Fibroblast of lung (primary cell): Measurements from ENCODE around the gene GPR143. TPM values are rescaled to one million over a fixed set of nuclear protein-coding genes. Genes with fewer than 3 reads are reported as not detected.
A peak's percentile ranks its signal among the peaks of the same experiment; 100 is the strongest.

ENCODE experiments used
- DNase-seq, 2 donors: peaks; one replicate each; pipeline versions ENCODE4 v3.0.0 to v3.0.0-alpha.2; 2010; ENCODE audit warnings: low read depth in 2 of 2
- H2AFZ ChIP-seq: 2 replicates; pipeline ENCODE4 v1.5.1; 2012; ENCODE audit warnings: low read length, control low read depth, inconsistent platforms
- H3K27ac ChIP-seq: 2 replicates; pipeline ENCODE4 v1.5.1; 2011; ENCODE audit warnings: low read length, control low read depth; ENCODE audit not compliant: insufficient read depth
- H3K27me3 ChIP-seq: 2 replicates; pipeline ENCODE4 v1.5.1; 2011; ENCODE audit warnings: mild to moderate bottlenecking, low read length; ENCODE audit not compliant: control insufficient read depth, insufficient read depth
- H3K36me3 ChIP-seq: 2 replicates; pipeline ENCODE4 v1.5.1; 2011; ENCODE audit warnings: low read length; ENCODE audit not compliant: control insufficient read depth, insufficient read depth
- H3K4me1 ChIP-seq: 2 replicates; pipeline ENCODE4 v1.5.1; 2011; ENCODE audit warnings: low read length; ENCODE audit not compliant: control insufficient read depth, insufficient read depth; ENCODE audit errors: extremely low read depth
- H3K4me2 ChIP-seq: 2 replicates; pipeline ENCODE4 v1.5.1; 2011; ENCODE audit warnings: low read length, control low read depth; ENCODE audit not compliant: insufficient read depth; ENCODE audit errors: extremely low read depth
- H3K4me3 ChIP-seq, 4 experiments: fragments of 200-600 bp in 1 of 4; sonication (generic) in 1 of 4; replicated peaks in 1 of 4; 2 replicates each; pipeline ENCODE4 v1.5.1; 2011 to 2016; ENCODE audit warnings: low read length in 4 of 4, low read depth in 3 of 4, mild to moderate bottlenecking in 3 of 4, control low read depth in 2 of 4, inconsistent platforms in 1 of 4, mixed read lengths in 1 of 4; ENCODE audit not compliant: insufficient read depth in 1 of 4; ENCODE audit errors: control extremely low read depth in 1 of 4
- H3K79me2 ChIP-seq: 2 replicates; pipeline ENCODE4 v1.5.1; 2012; ENCODE audit warnings: mild to moderate bottlenecking, low read length, inconsistent platforms; ENCODE audit not compliant: control insufficient read depth, insufficient read depth
- H3K9ac ChIP-seq: 2 replicates; pipeline ENCODE4 v1.5.1; 2011; ENCODE audit warnings: mild to moderate bottlenecking, low read length, control low read depth; ENCODE audit not compliant: insufficient read depth
- H3K9me3 ChIP-seq: 2 replicates; pipeline ENCODE4 v1.5.1; 2012; ENCODE audit warnings: low read depth, low read length; ENCODE audit not compliant: control insufficient read depth, insufficient read depth
- H4K20me1 ChIP-seq: 2 replicates; pipeline ENCODE4 v1.5.1; 2011; ENCODE audit warnings: low read length; ENCODE audit not compliant: control insufficient read depth, insufficient read depth; ENCODE audit errors: extremely low read depth
- EZH2 ChIP-seq: IDR thresholded peaks from 2 replicates; pipeline ENCODE4 v1.5.1; 2012; ENCODE audit warnings: low read length, control low read depth, mild to moderate bottlenecking; ENCODE audit errors: missing control alignments
- polyA plus RNA-seq, 2 donors: library from polyadenylated mRNA; depleted of rRNA in 1 of 2; stranded (reverse) in 1 of 2; unstranded in 1 of 2; fragments of >200 nt; gene quantifications; 2 replicates each; pipeline ENCODE4 v1.2.1, GENCODE V29; 2011 to 2012; ENCODE audit warnings: missing spikeins in 1 of 2
- total RNA-seq: library from RNA; depleted of rRNA; stranded (reverse); fragments of >200 nt; gene quantifications from 2 replicates; pipeline ENCODE4 v1.2.1, GENCODE V29; 2014
- TF ChIP-seq, protein P1 (sequence below), 2 donors: IDR thresholded peaks in 1 of 2; conservative IDR thresholded peaks in 1 of 2; 1 replicate in 1 of 2; 2 replicates in 1 of 2; pipeline ENCODE4 v1.5.1; 2011 to 2012; ENCODE audit warnings: low read length in 2 of 2, control low read depth in 1 of 2, inconsistent platforms in 1 of 2, low read depth in 1 of 2, mild to moderate bottlenecking in 1 of 2

Gene GPR143
- total and polyA plus RNA-seq, 2 donors (not counting 1 experiment from before 2014, with no cell fraction given): 0.07 TPM; not detected in 1

DNA sequence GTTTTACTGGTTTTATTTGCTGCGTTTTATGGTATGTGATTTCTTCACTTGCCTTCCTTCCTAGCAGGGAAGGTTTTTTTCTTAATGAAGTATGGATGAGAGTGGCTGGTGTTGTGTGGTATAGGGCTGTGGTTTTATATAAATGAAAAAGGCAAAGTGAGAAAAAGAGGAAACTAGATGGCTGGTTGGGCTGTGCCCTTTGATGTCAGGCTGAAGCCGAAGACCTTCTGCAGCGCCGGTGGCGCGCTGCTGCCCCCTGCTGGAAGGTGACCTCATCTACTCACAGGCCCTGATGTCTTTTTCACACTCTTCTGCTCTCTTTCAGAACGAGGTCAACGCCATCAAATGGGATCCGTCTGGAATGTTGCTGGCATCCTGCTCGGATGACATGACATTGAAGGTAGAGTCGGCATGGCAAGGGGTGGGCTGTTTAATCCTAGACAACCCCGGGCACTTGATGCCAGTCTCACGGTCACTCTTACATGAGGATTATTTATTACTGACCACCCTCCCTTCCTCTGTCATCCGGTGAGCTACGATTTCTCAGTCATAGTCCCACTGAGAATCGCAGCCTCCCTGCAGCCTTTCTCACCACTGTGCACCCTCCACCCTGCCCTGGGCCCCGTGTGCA is 56.6 kb downstream of the GPR143 start:
- Histone ChIP-seq H3K79me2 (no peaks in the 10 kb centered on the region), H3K4me1 (no peaks in the 10 kb centered on the region), H3K27me3 (no peaks in the 10 kb centered on the region), H3K27ac (no peak overlapping the region), H3K36me3 (peaks cover 7% of the 10 kb centered on the region), H3K4me3 (no peak overlapping the region), H3K9ac (no peak overlapping the region), H3K9me3 (no peaks in the 10 kb centered on the region), H2AFZ (no peak overlapping the region), H4K20me1 (no peaks in the 10 kb centered on the region), H3K4me2 (no peak overlapping the region)
- peak; percentile 41 to 66 for DNase-seq
- TF ChIP-seq, protein P1, sequence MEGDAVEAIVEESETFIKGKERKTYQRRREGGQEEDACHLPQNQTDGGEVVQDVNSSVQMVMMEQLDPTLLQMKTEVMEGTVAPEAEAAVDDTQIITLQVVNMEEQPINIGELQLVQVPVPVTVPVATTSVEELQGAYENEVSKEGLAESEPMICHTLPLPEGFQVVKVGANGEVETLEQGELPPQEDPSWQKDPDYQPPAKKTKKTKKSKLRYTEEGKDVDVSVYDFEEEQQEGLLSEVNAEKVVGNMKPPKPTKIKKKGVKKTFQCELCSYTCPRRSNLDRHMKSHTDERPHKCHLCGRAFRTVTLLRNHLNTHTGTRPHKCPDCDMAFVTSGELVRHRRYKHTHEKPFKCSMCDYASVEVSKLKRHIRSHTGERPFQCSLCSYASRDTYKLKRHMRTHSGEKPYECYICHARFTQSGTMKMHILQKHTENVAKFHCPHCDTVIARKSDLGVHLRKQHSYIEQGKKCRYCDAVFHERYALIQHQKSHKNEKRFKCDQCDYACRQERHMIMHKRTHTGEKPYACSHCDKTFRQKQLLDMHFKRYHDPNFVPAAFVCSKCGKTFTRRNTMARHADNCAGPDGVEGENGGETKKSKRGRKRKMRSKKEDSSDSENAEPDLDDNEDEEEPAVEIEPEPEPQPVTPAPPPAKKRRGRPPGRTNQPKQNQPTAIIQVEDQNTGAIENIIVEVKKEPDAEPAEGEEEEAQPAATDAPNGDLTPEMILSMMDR (conservative IDR thresholded peaks at IDR 0.05 in 1 of 2, IDR thresholded peaks at IDR 0.05 in 1 of 2; ENCODE audit: low read depth in 1 of 2, low read length in 2 of 2): peak; percentile 69 to 79
- no peak for TF ChIP-seq EZH2

GRCh38 chrX:9708086-9708485 is 57.6 kb downstream of the GPR143 start:
- no peak overlapping the region for H2AFZ ChIP-seq
- no peak overlapping the region for H3K27ac ChIP-seq
- peaks cover 7% of the 10 kb centered on the region for H3K36me3 ChIP-seq
- no peak overlapping the region for H3K4me2 ChIP-seq
- H3K27me3 ChIP-seq: no peaks in the 10 kb centered on the region
- H3K4me1 ChIP-seq: no peaks in the 10 kb centered on the region
- no peak for DNase-seq
- H3K4me3 ChIP-seq: no peak overlapping the region
- no peak overlapping the region for H3K9ac ChIP-seq
- no peaks in the 10 kb centered on the region for H3K9me3 ChIP-seq
- no peaks in the 10 kb centered on the region for H3K79me2 ChIP-seq
- no peak for TF ChIP-seq EZH2
- TF ChIP-seq, protein P1 (conservative IDR thresholded peaks at IDR 0.05 in 1 of 2, IDR thresholded peaks at IDR 0.05 in 1 of 2; ENCODE audit: low read depth in 1 of 2, low read length in 2 of 2): no peak
- H4K20me1 ChIP-seq: no peaks in the 10 kb centered on the region

GRCh38 chrX:9707306-9708033 is 58.2 kb downstream of the GPR143 start:
- no peak for DNase-seq
- Histone ChIP-seq H3K27me3 (no peaks in the 10 kb centered on the region), H4K20me1 (no peaks in the 10 kb centered on the region), H3K27ac (no peak overlapping the region), H2AFZ (no peak overlapping the region), H3K9me3 (no peaks in the 10 kb centered on the region), H3K79me2 (no peaks in the 10 kb centered on the region), H3K4me3 (no peak overlapping the region), H3K36me3 (peaks cover 7% of the 10 kb centered on the region), H3K4me2 (no peak overlapping the region), H3K9ac (no peak overlapping the region), H3K4me1 (no peaks in the 10 kb centered on the region)
- TF ChIP-seq, protein P1 (conservative IDR thresholded peaks at IDR 0.05 in 1 of 2, IDR thresholded peaks at IDR 0.05 in 1 of 2; ENCODE audit: low read depth in 1 of 2, low read length in 2 of 2): no peak
- TF ChIP-seq EZH2: no peak
